ENCODE measurements around the gene CSMD2. TPM values are rescaled to one million over a fixed set of nuclear protein-coding genes. Genes with fewer than 3 reads are reported as not detected.

CSMD2 gene
- total and polyA plus RNA-seq, 2 experiments from 2014 or later: 5.3 to 16.6 TPM

DNA sequence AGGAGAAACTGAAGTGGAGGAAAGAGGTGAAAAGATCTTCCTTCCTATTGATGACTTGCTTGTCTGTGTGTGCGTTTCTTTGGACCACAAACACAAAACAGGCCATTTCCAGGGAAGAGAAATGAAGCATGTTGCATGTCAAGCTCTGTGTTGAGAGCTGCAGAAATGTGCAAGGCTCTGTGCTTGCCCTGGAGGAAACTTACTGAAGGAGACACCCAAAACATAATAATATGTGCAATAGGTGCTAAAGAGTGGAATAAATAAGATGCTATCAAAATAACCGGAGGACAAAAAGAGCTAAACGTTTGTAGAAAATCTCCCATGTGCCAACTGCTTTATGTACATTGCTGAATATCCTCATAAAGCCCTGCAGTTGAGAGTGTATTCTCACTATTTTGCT, 496.3 kb downstream of the CSMD2 start (continued):
- TF ChIP-seq ETS1 (IDR thresholded peaks at IDR 0.05): no peak
- TF ChIP-seq NANOG (IDR thresholded peaks at IDR 0.05; ENCODE audit: borderline replicate concordance): no peak
- TF ChIP-seq EZH2phosphoT487 (IDR thresholded peaks at IDR 0.05; ENCODE audit: unreplicated experiment): no peak

DNA sequence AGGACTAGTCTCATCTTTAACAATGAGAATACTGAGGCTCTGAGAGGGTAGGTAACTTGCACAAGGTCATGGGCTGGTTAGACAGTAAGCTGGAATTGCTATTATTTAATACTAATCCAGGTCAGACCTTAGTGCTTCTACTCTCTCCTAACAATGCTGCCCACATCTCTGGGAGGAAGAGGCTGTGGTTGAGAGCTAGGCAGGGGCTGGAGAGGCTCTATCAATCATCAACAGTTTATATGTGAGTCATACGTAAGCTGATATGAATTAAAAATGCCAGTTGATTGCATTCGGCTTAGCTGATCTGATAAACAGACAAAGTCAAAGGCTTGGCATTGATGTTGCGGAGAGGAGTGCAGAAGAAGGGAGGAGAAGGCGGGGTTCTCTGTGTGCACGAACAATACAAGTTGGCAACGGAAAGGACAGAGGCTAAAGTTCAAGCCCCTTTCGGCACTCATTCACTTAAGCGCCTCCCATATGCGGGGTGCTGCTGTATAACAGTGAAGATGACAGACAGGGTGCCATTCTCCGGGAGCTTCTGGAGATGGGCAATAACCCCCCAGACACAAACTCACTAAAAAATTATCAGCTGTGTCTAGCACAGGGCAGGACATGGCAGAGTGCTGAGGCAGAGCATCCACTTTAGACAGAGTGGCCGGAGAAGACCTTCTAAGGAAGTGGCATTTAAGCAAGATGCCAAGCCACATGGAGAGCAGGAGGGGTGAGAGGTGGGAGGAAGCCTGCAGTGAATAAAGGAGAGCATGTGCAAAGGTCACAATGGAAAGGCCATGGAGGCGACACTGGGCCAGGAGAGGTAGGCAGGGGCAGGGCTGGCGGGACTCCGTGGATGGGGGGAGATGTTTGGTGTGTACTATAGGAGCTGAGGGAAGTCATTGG, 497.4 kb downstream of the CSMD2 start:
- no peak overlapping the region for H3K4me3 Mint-ChIP-seq

More for the DNA sequence above, 497.4 kb downstream of the CSMD2 start:
- Histone ChIP-seq H3K4me3 (no peak overlapping the region), H2AFZ (no peak overlapping the region), H3K27ac (ENCODE audit: low read depth) (no peak overlapping the region), H3K9me2 (ENCODE audit: insufficient read depth) (no peaks in the 10 kb centered on the region), H3K4me2 (no peak overlapping the region), H3F3A (replicated peaks; ENCODE audit: low read depth) (no peaks in the 10 kb centered on the region), H4K20me1 (replicated peaks; ENCODE audit: insufficient read depth) (no peaks in the 10 kb centered on the region), H3K36me3 (ENCODE audit: insufficient read depth) (0 out of 2 replicates have a peak, but pooled peaks cover 2% of the 10 kb centered on the region), H3K4me1 (ENCODE audit: insufficient read depth) (no peaks in the 10 kb centered on the region), H3K79me2 (replicated peaks; ENCODE audit: insufficient read depth) (no peaks in the 10 kb centered on the region), H3K27me3 (ENCODE audit: insufficient read depth) (no peaks in the 10 kb centered on the region)
- H3K27me3 Mint-ChIP-seq (ENCODE audit: insufficient read depth, low read depth, poor library complexity): no peaks in the 10 kb centered on the region
- no peak overlapping the region for H3K27ac Mint-ChIP-seq
- H3K4me1 Mint-ChIP-seq: no peaks in the 10 kb centered on the region
- peaks cover 30% of the 10 kb centered on the region for H3K9me3 Mint-ChIP-seq
- DNase-seq (ENCODE audit: low spot score): no peak
- no peak for ATAC-seq
- no peak for TF ChIP-seq ZNF114 (CRISPR knock-in tag; IDR thresholded peaks at IDR 0.05)
- TF ChIP-seq, protein P1, sequence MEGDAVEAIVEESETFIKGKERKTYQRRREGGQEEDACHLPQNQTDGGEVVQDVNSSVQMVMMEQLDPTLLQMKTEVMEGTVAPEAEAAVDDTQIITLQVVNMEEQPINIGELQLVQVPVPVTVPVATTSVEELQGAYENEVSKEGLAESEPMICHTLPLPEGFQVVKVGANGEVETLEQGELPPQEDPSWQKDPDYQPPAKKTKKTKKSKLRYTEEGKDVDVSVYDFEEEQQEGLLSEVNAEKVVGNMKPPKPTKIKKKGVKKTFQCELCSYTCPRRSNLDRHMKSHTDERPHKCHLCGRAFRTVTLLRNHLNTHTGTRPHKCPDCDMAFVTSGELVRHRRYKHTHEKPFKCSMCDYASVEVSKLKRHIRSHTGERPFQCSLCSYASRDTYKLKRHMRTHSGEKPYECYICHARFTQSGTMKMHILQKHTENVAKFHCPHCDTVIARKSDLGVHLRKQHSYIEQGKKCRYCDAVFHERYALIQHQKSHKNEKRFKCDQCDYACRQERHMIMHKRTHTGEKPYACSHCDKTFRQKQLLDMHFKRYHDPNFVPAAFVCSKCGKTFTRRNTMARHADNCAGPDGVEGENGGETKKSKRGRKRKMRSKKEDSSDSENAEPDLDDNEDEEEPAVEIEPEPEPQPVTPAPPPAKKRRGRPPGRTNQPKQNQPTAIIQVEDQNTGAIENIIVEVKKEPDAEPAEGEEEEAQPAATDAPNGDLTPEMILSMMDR (conservative IDR thresholded peaks at IDR 0.05; ENCODE audit: low read depth in 2 of 2): no peak
- no peak for TF ChIP-seq NANOG (IDR thresholded peaks at IDR 0.05; ENCODE audit: borderline replicate concordance)
- TF ChIP-seq STAT1 (IDR thresholded peaks at IDR 0.05; ENCODE audit: unreplicated experiment): no peak
- no peak for TF ChIP-seq ETS1 (IDR thresholded peaks at IDR 0.05)
- TF ChIP-seq JUNB (IDR thresholded peaks at IDR 0.05; ENCODE audit: unreplicated experiment): no peak
- no peak for TF ChIP-seq EZH2 (IDR thresholded peaks at IDR 0.05; ENCODE audit: low read depth, unreplicated experiment)
- no peak for TF ChIP-seq EZH2phosphoT487 (IDR thresholded peaks at IDR 0.05; ENCODE audit: unreplicated experiment)
- no peak for TF ChIP-seq CREB1 (CRISPR knock-in tag; IDR thresholded peaks at IDR 0.05; ENCODE audit: low read depth)
- TF ChIP-seq ZNF331 (CRISPR knock-in tag; IDR thresholded peaks at IDR 0.05; ENCODE audit: low read depth): no peak
- TF ChIP-seq POLR2AphosphoS5 (IDR thresholded peaks at IDR 0.05; ENCODE audit: low read depth): no peak
- H3K36me3 Mint-ChIP-seq (ENCODE audit: low read depth): peaks cover 49% of the 10 kb centered on the region
